NOMO-1 (cell line): Measurements from ENCODE around the gene ELF2.
"Not testable (repeated sequence)": the region's sequence is repeated elsewhere in the genome, so short reads cannot be mapped to it uniquely, and the experiment has no call there.

ENCODE experiments used
- DNase-seq, 2 experiments: peaks; one replicate each; lab custom pipeline; 2025; ENCODE audit not compliant: unreplicated experiment in 2 of 2; lab: John Stamatoyannopoulos, UW

Gene ELF2

GRCh38 chr4:139177049-139177868 is at the start of gene ELF2:
Gene ELF2, minus strand, starts transcription at chr4:139177218. Its CDS starts 39,517 bp downstream, at chr4:139137701.
- DNase-seq = peak; percentile 83 to 89

DNA sequence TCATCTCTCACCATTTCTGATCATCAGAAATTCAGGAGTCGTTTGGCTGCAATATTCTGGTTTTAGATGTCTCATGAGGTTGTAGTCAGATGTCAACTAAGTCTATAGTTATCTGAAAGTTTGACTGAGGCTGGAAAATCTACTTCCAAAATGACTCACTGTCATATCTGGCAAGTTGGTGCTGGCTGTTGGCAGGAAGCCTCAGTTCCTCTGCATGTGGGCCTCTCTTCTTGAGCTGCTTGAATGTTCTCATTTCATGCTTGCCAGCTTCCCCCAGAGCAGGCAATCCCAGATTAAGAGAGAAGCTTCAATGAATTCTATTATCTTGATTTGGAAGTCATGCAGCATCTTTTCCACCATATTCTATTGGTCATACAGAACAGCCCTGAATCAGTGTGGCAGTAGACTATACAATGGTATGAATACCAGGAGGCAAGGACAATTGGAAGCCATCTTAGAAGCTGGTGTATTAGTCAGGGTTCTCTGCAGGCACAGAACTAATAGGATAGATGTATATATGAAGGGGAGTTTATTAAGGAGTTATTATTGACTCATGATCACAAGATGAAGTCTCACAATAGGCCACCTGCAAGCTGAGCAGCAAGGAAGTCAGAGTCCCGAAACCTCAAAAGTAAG is 46.8 kb upstream of the ELF2 start:
- no peak for DNase-seq

GRCh38 chr4:139222215-139222614 is 45.2 kb upstream of the ELF2 start:
- no peak for DNase-seq

DNA sequence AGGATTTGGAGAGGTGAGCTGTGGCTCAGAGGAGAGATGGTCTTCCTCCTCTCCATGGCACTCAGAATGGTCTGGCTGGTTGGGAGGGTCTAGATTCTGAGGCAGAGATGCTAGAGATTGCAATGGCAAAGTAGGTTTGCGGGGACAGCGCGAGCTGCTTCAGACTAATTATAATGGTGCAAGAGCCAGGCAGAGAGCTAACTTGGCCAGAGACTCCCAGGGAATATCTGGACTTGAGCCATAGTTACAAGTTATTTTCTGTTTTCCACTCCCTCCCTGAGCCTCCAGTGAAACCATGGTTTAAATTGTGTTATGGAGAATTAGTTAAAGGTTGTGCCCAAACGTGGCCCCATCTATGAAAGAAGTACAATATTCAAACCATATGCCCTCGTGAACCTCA is 44.7 kb upstream of the ELF2 start:
- DNase-seq = no peak

GRCh38 chr4:139219450-139220055 is 42.5 kb upstream of the ELF2 start:
- DNase-seq = no peak

DNA sequence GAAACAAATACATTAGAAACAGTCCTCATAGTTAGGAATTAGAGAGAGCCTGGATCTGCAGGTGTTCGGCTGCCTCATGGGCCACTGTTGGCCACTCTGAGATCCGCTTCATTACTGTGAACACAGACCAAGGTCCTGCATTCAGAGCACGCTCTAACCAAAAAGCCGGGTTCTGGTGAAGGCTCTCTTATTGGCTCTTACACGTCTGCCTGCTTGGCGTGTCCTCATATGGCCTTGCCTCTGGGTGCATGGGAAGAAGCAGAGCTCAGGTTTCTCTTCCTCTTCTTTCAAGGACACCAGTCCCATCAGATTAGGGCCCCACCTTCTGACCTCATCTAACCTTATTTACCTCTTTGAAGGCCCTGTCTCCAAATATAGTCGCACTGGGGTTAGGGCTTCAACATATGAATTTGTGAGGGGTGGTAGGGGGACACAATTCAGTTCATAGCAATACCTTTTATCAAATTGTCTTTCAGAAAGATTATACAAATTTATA is 37.1 kb upstream of the ELF2 start:
- peak; percentile 93 to 98 for DNase-seq

DNA sequence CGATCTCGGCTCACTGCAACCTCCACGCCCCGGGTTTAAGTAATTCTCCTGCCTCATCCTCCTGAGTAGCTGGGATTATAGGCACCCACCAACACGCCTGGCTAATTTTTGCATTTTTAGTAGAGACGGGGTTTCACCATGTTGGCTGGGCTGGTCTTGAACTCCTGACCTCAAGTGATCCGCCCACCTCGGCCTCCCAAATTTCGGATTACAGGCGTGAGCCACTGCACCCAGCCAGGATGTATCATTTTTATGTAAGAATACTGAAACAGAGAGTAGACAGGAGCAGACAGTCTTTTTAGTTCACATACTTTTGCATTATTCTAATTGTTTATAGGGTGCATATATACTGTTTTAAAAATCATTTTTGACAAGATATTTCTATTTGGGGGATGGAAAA is 36.6 kb upstream of the ELF2 start:
- DNase-seq = not testable (repeated sequence)

DNA sequence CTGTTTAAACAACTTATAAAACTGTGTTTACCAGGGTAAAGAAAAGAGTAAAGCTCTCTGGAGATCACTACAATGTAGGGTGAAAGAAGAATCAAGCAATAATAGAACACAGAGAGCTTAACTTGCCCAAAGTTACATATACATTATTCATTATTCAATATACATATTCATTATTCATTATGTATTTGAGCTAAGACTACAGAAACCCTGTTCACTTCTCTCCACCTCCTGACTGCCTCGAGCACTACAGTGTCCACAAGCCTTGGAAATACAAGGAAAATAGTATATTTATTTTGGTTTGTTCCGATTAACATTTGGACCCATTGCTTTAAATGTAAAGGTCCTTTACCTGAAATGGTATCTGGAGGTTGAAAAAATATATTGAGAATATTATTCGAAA is 35.9 kb upstream of the ELF2 start:
- no peak for DNase-seq

- no peak for DNase-seq
These were observed 33.5 kb upstream of the ELF2 start for GRCh38 chr4:139210486-139210885.

DNA sequence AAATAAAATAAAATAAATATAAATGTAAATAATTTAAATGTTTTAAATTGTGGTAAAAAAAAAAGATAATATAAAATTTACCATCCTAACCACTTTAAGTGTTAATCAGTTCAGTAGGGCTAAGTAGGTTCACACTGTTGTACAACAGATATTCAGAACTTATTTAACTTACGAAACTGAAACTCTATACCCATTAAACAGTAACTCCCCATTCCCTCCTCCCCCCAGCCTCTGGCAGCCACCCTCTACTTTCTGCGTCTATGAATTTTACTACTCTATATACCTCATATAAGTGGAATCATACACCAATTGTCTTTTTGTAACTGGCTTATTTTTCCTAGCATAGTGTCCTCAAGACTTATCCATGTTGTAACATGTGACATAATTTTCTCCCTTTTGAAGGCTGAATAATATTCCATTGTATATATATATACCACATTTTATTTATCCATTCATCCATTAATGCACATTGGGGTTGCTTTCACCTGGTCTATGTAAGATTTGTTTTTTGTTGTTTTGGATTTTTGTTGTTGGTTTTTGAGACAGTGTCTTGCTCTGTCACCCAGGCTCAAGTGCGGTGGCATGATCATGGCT is 32.5 kb upstream of the ELF2 start:
- DNase-seq = no peak

- DNase-seq = peak; percentile 83 to 99
These were observed 31.5 kb upstream of the ELF2 start for GRCh38 chr4:139208404-139208945.

GRCh38 chr4:139207873-139208403 is 30.9 kb upstream of the ELF2 start:
- no peak for DNase-seq

DNA sequence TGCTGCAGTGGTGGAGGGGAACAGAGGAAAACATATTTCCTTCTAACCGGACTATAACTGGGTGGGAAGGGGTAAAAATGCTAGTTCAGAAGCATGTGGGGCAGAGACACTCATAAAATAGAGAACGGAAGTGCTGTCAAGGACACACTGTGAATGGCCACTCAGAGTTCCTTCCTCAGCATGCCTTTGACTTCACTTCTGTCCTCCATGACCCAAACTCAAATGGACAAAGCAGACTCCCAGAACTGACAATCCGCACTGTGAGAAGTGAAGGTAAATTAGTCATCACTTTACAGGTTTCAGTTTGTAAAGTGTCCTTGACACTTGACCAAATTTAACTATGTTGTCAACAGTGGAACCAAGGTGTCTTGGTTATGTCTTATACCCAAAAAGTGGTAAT is 30.2 kb upstream of the ELF2 start:
- no peak for DNase-seq

DNA sequence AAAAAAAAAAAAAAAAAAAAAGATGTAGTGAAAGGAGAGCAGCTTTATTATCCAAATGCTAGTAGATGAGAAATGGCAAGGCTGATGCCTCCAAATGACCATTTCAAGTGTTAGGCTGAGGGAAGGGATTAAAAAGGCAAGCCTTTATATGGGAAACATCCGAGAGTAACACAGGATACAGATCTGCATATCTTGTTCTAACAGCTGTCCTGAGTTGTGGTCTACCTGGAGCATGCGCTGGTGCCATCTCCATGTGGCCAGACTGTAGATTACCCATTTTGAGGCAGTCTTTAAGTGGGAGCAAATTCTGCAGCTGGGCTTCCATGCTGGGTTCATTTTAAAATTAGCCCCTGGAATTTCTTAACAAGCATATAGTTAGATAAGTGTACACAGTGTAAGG is 26.0 kb upstream of the ELF2 start:
- DNase-seq = no peak

GRCh38 chr4:139200506-139200905 is 23.5 kb upstream of the ELF2 start:
- DNase-seq = no peak

- DNase-seq = no peak
These were observed 23.1 kb upstream of the ELF2 start for GRCh38 chr4:139200102-139200501.

GRCh38 chr4:139197214-139197613 is 20.2 kb upstream of the ELF2 start:
- DNase-seq = not testable (repeated sequence)

DNA sequence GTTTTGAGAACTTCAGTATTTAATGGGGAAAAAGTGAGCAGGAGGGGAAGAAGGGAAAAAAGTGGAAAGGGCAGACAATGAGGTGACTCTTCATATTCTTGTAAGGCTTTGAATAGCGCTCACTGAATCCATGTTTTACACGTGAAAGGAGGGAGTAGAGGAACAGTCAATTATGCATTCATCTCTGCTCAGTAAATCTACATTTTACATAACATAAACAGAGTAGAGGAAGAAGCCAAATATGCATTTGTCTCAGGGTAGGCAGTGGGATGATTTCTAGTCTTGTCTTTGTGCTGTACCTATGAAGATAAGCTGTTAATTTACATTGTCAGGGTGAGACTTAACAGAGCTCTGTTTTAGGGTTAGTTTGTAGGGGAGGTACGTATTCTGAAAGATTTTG is 19.4 kb upstream of the ELF2 start:
- DNase-seq = no peak

DNA sequence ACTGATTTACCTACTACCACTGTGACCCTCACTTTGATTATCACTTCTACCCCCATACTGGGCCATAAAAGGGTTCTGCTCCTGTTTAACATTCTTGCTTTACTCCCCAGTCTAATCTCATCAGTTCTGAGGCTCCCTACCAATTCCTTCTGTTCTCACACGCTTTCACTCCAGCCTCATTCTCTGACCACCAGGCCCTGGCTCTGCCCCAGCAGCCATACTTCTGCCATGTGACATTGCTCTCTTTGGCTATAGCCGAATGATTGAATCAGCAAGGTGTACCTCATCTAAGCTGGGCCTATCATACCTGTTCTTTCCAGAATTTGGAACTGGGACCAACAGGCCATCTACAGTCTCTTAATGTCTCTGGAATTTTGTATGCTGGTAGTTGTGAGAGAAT is 14.4 kb upstream of the ELF2 start:
- no peak for DNase-seq

DNA sequence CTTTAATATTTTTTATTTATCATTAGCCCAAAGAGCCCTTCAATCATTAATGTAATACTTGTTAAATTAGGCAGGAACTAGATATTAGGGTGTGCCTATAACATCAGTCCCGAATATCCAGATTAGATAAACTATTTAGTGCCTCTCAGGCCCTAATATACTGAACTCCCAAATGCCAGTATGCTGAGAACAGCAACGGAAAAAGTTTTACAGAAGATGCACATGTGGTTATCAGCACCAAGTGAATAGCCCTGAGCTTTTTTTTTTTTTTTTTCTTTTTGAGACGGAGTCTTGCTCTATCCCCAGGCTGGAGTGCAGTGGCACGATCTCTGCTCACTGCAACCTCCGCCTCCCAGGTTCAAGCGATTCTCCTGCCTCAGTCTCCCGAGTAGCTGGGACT is 13.0 kb upstream of the ELF2 start:
- DNase-seq = no peak

- no peak for DNase-seq
These were observed 12.4 kb upstream of the ELF2 start for GRCh38 chr4:139189417-139189749.
